HepG2 (cell line): Measurements from ENCODE around the gene LDAH. TPM values are rescaled to one million over a fixed set of nuclear protein-coding genes. Genes with fewer than 3 reads are reported as not detected.

Source experiments
- ARID2 ChIP-seq: sonication (generic); formaldehyde crosslinking; IDR thresholded peaks from 2 replicates; pipeline ENCODE4 v1.8.1; 2022; ENCODE audit warnings: mild to moderate bottlenecking, missing genetic modification reagents, borderline replicate concordance
- EEA1 ChIP-seq: sonication (generic); formaldehyde crosslinking; IDR thresholded peaks from 2 replicates; pipeline ENCODE4 v1.5.1; 2020; ENCODE audit warnings: mild to moderate bottlenecking, missing genetic modification reagents, borderline replicate concordance
- NFKBIZ ChIP-seq: IDR thresholded peaks from 2 replicates; pipeline ENCODE4 v1.6.1; 2018; ENCODE audit warnings: missing genetic modification reagents, missing compliant biosample characterization
- NR3C1 ChIP-seq: sonication (generic); formaldehyde crosslinking; IDR thresholded peaks from 2 replicates; pipeline ENCODE4 v1.4.0; 2020; ENCODE audit warnings: missing genetic modification reagents
- REXO4 ChIP-seq: sonication (generic); formaldehyde crosslinking; IDR thresholded peaks from 2 replicates; pipeline ENCODE4 v1.8.0; 2022; ENCODE audit warnings: missing genetic modification reagents, mild to moderate bottlenecking, borderline replicate concordance
- TCF7 ChIP-seq: sonication (generic); IDR thresholded peaks from 2 replicates; pipeline ENCODE4 v1.6.1; 2016; ENCODE audit warnings: antibody characterized with exemption, low read depth
- ZC3H13 ChIP-seq: sonication (generic); formaldehyde crosslinking; IDR thresholded peaks from 2 replicates; pipeline ENCODE4 v1.8.1; 2023; ENCODE audit warnings: mild to moderate bottlenecking, missing genetic modification reagents, moderate library complexity
- ZEB1 ChIP-seq: IDR thresholded peaks from 2 replicates; pipeline ENCODE4 v1.6.1; 2012; ENCODE audit warnings: mild to moderate bottlenecking, low read depth, inconsistent platforms; ENCODE audit not compliant: insufficient replicate concordance
- ZFP36 ChIP-seq: fragments of 150-350 bp; IDR thresholded peaks from 2 replicates; pipeline ENCODE4 v1.6.1; 2018; ENCODE audit warnings: borderline replicate concordance, low read length, low read depth; ENCODE audit not compliant: partially characterized antibody
- ZNF550 ChIP-seq: sonication (generic); formaldehyde crosslinking; IDR thresholded peaks from 2 replicates; pipeline ENCODE4 v1.4.0; 2020; ENCODE audit warnings: mild to moderate bottlenecking, missing genetic modification reagents, borderline replicate concordance
- ZNF589 ChIP-seq: sonication (generic); formaldehyde crosslinking; conservative IDR thresholded peaks from 2 replicates; pipeline ENCODE4 v1.8.0; 2022; ENCODE audit warnings: mild to moderate bottlenecking, moderate library complexity, missing genetic modification reagents
- ZNF619 ChIP-seq: sonication (generic); formaldehyde crosslinking; IDR thresholded peaks from 2 replicates; pipeline ENCODE4 v1.4.0; 2020; ENCODE audit warnings: mild to moderate bottlenecking, missing genetic modification reagents
- ZNF660 ChIP-seq: sonication (generic); formaldehyde crosslinking; IDR thresholded peaks from 2 replicates; pipeline ENCODE4 v1.5.1; 2020; ENCODE audit warnings: mild to moderate bottlenecking, low read depth, missing genetic modification reagents, borderline replicate concordance
- ZNF7 ChIP-seq: IDR thresholded peaks from 2 replicates; pipeline ENCODE4 v1.6.1; 2016; ENCODE audit warnings: missing biosample characterization, missing genetic modification reagents
- polyA plus RNA-seq, 8 experiments: library from polyadenylated mRNA; depleted of rRNA in 3 of 8; stranded (reverse) in 7 of 8; unstranded in 1 of 8; fragments of >200 nt; fragmentation: Illumina TruSeq in 4 of 8; extraction: Trizol in 4 of 8; gene quantifications; 2 replicates each; pipeline versions ENCODE4 v1.2.1 to v1.2.3, GENCODE V29; 2011 to 2016; ENCODE audit warnings: low read depth in 4 of 8, missing spikeins in 1 of 8, mixed read lengths in 1 of 8; ENCODE audit not compliant: insufficient read depth in 1 of 8
- total RNA-seq, 5 experiments: library from RNA; depleted of rRNA; stranded (reverse); fragments of >200 nt; fragmentation: Illumina TruSeq; extraction: Trizol; gene quantifications; 2 replicates each; pipeline ENCODE4 v1.2.3, GENCODE V29; 2016; ENCODE audit warnings: low read depth in 1 of 5
- TF ChIP-seq, protein P1 (sequence below): IDR thresholded peaks from 2 replicates; pipeline ENCODE4 v1.6.1; 2016; ENCODE audit warnings: missing compliant biosample characterization, missing genetic modification reagents, borderline replicate concordance
- TF ChIP-seq, protein P2 (sequence below): sonication (generic); formaldehyde crosslinking; IDR thresholded peaks from 2 replicates; pipeline ENCODE4 v1.4.0; 2020; ENCODE audit warnings: mild to moderate bottlenecking, missing genetic modification reagents
- TF ChIP-seq, protein P3 (sequence below): sonication (generic); formaldehyde crosslinking; IDR thresholded peaks from 2 replicates; pipeline ENCODE4 v1.5.1; 2020; ENCODE audit warnings: missing genetic modification reagents, mild to moderate bottlenecking, borderline replicate concordance
- TF ChIP-seq, protein P4 (sequence below): sonication (generic); formaldehyde crosslinking; IDR thresholded peaks from 2 replicates; pipeline ENCODE4 v1.4.0; 2020; ENCODE audit warnings: missing genetic modification reagents
- TF ChIP-seq, protein P5 (sequence below): sonication (generic); formaldehyde crosslinking; conservative IDR thresholded peaks from 2 replicates; pipeline ENCODE4 v1.4.0; 2020; ENCODE audit warnings: missing genetic modification reagents
- TF ChIP-seq, protein P6 (sequence below): IDR thresholded peaks from 2 replicates; pipeline ENCODE4 v1.6.1; 2016; ENCODE audit warnings: low read depth, borderline replicate concordance
- TF ChIP-seq, protein P7 (sequence below): IDR thresholded peaks from 2 replicates; pipeline ENCODE4 v1.6.1; 2016; ENCODE audit warnings: mild to moderate bottlenecking, missing biosample characterization, missing genetic modification reagents

The LDAH gene
- total and polyA plus RNA-seq, 2 of the 13 experiments (the other 11 are each of a cell fraction or from before 2014, with no cell fraction given), result 28.8 to 46.2 TPM

DNA sequence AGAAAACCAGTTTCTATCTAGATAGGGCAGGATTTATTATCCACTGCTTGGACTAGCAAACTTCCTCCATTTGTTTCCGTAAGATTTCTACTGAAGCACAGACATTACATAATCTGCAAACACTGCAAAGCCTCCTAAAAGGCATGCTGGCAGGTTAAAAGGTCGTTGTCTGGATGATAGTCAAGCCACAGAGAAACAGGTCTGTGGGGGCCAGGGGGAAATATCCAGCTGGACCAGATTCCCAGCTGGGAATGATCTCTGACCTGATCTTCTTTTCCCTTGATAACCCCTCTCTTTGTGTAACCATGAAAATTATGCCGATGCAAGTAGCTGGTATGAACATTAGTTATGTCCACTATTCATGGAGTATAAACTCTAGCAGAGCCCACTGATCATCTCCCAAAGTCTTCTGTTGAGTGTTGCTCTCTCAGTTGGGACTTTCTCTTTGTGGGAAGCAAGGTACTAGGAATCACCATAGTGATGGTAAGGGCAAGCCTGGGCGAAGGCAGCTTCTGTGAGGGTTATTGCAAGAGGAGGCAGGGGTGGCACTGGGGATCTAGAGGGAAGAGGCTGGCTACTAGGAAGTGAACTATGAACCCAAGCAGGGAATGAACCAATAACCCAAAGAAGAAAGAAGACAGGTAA is 94.7 kb downstream of the LDAH start (continued):
- TF ChIP-seq ARID2 (CRISPR knock-in tag), result no peak
- no peak for TF ChIP-seq ZNF550
- TF ChIP-seq ZFP36, result no peak
- TF ChIP-seq, protein P1, sequence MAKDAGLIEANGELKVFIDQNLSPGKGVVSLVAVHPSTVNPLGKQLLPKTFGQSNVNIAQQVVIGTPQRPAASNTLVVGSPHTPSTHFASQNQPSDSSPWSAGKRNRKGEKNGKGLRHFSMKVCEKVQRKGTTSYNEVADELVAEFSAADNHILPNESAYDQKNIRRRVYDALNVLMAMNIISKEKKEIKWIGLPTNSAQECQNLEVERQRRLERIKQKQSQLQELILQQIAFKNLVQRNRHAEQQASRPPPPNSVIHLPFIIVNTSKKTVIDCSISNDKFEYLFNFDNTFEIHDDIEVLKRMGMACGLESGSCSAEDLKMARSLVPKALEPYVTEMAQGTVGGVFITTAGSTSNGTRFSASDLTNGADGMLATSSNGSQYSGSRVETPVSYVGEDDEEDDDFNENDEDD, result peak; percentile 26; the same call in 1 of the 2 replicates
- TF ChIP-seq ZNF619, result no peak
- TF ChIP-seq, protein P2, sequence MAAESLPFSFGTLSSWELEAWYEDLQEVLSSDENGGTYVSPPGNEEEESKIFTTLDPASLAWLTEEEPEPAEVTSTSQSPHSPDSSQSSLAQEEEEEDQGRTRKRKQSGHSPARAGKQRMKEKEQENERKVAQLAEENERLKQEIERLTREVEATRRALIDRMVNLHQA (CRISPR knock-in tag), result no peak
- no peak for TF ChIP-seq ZC3H13 (CRISPR knock-in tag)
- TF ChIP-seq, protein P3, sequence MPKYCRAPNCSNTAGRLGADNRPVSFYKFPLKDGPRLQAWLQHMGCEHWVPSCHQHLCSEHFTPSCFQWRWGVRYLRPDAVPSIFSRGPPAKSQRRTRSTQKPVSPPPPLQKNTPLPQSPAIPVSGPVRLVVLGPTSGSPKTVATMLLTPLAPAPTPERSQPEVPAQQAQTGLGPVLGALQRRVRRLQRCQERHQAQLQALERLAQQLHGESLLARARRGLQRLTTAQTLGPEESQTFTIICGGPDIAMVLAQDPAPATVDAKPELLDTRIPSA (CRISPR knock-in tag), result no peak
- TF ChIP-seq ZEB1, result peak; percentile 76
- TF ChIP-seq, protein P4, sequence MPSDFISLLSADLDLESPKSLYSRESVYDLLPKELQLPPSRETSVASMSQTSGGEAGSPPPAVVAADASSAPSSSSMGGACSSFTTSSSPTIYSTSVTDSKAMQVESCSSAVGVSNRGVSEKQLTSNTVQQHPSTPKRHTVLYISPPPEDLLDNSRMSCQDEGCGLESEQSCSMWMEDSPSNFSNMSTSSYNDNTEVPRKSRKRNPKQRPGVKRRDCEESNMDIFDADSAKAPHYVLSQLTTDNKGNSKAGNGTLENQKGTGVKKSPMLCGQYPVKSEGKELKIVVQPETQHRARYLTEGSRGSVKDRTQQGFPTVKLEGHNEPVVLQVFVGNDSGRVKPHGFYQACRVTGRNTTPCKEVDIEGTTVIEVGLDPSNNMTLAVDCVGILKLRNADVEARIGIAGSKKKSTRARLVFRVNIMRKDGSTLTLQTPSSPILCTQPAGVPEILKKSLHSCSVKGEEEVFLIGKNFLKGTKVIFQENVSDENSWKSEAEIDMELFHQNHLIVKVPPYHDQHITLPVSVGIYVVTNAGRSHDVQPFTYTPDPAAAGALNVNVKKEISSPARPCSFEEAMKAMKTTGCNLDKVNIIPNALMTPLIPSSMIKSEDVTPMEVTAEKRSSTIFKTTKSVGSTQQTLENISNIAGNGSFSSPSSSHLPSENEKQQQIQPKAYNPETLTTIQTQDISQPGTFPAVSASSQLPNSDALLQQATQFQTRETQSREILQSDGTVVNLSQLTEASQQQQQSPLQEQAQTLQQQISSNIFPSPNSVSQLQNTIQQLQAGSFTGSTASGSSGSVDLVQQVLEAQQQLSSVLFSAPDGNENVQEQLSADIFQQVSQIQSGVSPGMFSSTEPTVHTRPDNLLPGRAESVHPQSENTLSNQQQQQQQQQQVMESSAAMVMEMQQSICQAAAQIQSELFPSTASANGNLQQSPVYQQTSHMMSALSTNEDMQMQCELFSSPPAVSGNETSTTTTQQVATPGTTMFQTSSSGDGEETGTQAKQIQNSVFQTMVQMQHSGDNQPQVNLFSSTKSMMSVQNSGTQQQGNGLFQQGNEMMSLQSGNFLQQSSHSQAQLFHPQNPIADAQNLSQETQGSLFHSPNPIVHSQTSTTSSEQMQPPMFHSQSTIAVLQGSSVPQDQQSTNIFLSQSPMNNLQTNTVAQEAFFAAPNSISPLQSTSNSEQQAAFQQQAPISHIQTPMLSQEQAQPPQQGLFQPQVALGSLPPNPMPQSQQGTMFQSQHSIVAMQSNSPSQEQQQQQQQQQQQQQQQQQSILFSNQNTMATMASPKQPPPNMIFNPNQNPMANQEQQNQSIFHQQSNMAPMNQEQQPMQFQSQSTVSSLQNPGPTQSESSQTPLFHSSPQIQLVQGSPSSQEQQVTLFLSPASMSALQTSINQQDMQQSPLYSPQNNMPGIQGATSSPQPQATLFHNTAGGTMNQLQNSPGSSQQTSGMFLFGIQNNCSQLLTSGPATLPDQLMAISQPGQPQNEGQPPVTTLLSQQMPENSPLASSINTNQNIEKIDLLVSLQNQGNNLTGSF, result no peak
- TF ChIP-seq EEA1 (CRISPR knock-in tag), result no peak
- TF ChIP-seq, protein P5, sequence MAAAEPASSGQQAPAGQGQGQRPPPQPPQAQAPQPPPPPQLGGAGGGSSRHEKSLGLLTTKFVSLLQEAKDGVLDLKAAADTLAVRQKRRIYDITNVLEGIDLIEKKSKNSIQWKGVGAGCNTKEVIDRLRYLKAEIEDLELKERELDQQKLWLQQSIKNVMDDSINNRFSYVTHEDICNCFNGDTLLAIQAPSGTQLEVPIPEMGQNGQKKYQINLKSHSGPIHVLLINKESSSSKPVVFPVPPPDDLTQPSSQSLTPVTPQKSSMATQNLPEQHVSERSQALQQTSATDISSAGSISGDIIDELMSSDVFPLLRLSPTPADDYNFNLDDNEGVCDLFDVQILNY (CRISPR knock-in tag), result no peak
- no peak for TF ChIP-seq REXO4
- no peak for TF ChIP-seq ZNF589 (CRISPR knock-in tag)
- TF ChIP-seq NFKBIZ (CRISPR knock-in tag), result peak; percentile 85; the same call in 1 of the 2 replicates
- TF ChIP-seq, protein P6, sequence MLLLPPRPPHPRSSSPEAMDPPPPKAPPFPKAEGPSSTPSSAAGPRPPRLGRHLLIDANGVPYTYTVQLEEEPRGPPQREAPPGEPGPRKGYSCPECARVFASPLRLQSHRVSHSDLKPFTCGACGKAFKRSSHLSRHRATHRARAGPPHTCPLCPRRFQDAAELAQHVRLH (CRISPR knock-in tag), result peak; percentile 90; the same call in 1 of the 2 replicates
- TF ChIP-seq, protein P7, sequence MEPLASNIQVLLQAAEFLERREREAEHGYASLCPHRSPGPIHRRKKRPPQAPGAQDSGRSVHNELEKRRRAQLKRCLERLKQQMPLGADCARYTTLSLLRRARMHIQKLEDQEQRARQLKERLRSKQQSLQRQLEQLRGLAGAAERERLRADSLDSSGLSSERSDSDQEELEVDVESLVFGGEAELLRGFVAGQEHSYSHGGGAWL (CRISPR knock-in tag), result no peak
- peak; percentile 41; the same call in 1 of the 2 replicates for TF ChIP-seq TCF7
- TF ChIP-seq NR3C1 (CRISPR knock-in tag), result no peak
- no peak for TF ChIP-seq ZNF660 (CRISPR knock-in tag)
- TF ChIP-seq ZNF7 (CRISPR knock-in tag), result no peak
